LNCaP clone FGC (cell line): ENCODE measurements around the gene CCDC39.
A peak's percentile ranks its signal among the peaks of the same experiment; 100 is the strongest.
"Not testable (repeated sequence)": the region's sequence is repeated elsewhere in the genome, so short reads cannot be mapped to it uniquely, and the experiment has no call there.

Experiments used
- DNase-seq: peaks from one replicate; pipeline ENCODE4 v3.0.0-alpha.2; 2011; ENCODE audit warnings: low read depth
- H3K4me3 ChIP-seq: 2 replicates; pipeline ENCODE4 v1.5.1; 2011; ENCODE audit warnings: mild to moderate bottlenecking, low read depth, low read length, control low read depth
- CTCF ChIP-seq: IDR thresholded peaks from 2 replicates; pipeline ENCODE4 v1.5.1; 2012; ENCODE audit warnings: mild to moderate bottlenecking; ENCODE audit not compliant: control insufficient read depth, insufficient read depth; ENCODE audit errors: extremely low read depth

Gene CCDC39

GRCh38 chr3:180594631-180595558, 84.4 kb downstream of the CCDC39 start:
- no peak overlapping the region for H3K4me3 ChIP-seq
- peak; percentile 13 for DNase-seq
- peak; percentile 56 for TF ChIP-seq CTCF

- H3K4me3 ChIP-seq, DNase-seq: not testable (repeated sequence)
Measured at GRCh38 chr3:180593631-180594030, 85.7 kb downstream of the CCDC39 start.

GRCh38 chr3:180590396-180590795, 88.9 kb downstream of the CCDC39 start:
- no peak overlapping the region for H3K4me3 ChIP-seq
- no peak for TF ChIP-seq CTCF
- DNase-seq: no peak

GRCh38 chr3:180580934-180581333, 98.4 kb downstream of the CCDC39 start:
- no peak overlapping the region for H3K4me3 ChIP-seq
- no peak for DNase-seq
- TF ChIP-seq CTCF: no peak

GRCh38 chr3:180575571-180575970, 103.7 kb downstream of the CCDC39 start:
- TF ChIP-seq CTCF: no peak
- no peak for DNase-seq
- no peak overlapping the region for H3K4me3 ChIP-seq

- H3K4me3 ChIP-seq: no peak overlapping the region
- DNase-seq: no peak
- no peak for TF ChIP-seq CTCF
Measured at GRCh38 chr3:180571831-180572598, 107.3 kb downstream of the CCDC39 start.

GRCh38 chr3:180570238-180570637, 109.1 kb downstream of the CCDC39 start:
- H3K4me3 ChIP-seq: no peak overlapping the region
- TF ChIP-seq CTCF: no peak
- DNase-seq: no peak
